Measurements from ENCODE around the gene SOX15. TPM values are rescaled to one million over a fixed set of nuclear protein-coding genes. Genes with fewer than 3 reads are reported as not detected.

The SOX15 gene
- total RNA-seq, 1 donor from 2014 or later = 0.20 TPM

DNA sequence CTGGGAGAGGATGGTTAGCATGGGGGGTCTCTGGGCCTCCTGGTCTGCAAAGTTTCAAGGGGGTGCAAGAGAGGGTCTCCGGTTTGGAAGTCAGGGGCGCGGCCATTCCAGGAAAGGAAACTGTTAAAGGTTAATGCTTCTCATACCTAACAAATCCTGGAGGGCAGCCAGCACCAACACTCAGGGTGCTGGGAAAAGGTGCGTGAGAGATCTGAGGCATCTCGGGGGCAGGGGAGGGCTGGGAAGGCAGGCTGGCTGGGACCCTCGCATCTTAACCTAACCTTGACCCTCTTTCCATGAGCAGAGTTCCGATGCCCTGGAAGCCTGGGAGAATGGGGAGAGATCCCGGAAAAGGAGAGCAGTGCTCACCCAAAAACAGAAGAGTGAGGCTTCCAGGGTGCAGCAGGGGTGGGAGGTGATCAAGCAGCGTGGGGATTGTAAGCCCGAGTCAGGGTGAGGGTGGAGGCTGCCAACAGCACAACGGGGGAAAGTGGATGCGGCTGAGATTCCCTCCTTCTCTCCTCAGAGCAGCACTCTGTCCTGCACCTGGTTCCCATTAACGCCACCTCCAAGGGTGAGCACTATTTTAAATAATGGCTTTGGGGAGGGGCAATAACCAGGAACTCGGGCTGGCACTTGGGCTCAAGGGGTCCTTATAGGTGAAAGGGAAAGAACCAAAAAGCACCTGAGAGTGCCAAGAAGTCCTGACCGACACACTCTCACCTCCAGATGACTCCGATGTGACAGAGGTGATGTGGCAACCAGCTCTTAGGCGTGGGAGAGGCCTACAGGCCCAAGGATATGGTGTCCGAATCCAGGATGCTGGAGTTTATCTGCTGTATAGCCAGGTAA, 30.3 kb downstream of the SOX15 start:
- ATAC-seq = no peak
- DNase-seq (ENCODE audit: low spot score) = no peak

DNA sequence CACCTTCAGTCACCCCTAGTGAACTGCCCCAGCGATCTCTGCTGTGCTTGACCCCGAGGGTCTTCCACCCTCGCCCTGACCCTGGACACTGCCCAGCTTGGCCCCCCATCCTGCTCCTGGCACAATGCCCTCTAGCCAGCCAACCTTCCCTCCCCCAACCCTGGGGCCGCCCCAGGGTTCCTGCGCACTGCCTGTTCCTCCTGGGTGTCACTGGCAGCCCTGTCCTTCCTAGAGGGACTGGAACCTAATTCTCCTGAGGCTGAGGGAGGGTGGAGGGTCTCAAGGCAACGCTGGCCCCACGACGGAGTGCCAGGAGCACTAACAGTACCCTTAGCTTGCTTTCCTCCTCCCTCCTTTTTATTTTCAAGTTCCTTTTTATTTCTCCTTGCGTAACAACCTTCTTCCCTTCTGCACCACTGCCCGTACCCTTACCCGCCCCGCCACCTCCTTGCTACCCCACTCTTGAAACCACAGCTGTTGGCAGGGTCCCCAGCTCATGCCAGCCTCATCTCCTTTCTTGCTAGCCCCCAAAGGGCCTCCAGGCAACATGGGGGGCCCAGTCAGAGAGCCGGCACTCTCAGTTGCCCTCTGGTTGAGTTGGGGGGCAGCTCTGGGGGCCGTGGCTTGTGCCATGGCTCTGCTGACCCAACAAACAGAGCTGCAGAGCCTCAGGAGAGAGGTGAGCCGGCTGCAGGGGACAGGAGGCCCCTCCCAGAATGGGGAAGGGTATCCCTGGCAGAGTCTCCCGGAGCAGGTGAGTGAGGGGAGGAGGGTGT, 31.2 kb downstream of the SOX15 start, which contains the start of gene TNFSF13:
TNFSF13 (plus strand) TSS at position 207 of the 776 bp plus-strand sequence; CDS start at position 497, 290 bp downstream.
- DNase-seq (ENCODE audit: low spot score) = peak; percentile 69
- peak; percentile 6 for ATAC-seq

DNA sequence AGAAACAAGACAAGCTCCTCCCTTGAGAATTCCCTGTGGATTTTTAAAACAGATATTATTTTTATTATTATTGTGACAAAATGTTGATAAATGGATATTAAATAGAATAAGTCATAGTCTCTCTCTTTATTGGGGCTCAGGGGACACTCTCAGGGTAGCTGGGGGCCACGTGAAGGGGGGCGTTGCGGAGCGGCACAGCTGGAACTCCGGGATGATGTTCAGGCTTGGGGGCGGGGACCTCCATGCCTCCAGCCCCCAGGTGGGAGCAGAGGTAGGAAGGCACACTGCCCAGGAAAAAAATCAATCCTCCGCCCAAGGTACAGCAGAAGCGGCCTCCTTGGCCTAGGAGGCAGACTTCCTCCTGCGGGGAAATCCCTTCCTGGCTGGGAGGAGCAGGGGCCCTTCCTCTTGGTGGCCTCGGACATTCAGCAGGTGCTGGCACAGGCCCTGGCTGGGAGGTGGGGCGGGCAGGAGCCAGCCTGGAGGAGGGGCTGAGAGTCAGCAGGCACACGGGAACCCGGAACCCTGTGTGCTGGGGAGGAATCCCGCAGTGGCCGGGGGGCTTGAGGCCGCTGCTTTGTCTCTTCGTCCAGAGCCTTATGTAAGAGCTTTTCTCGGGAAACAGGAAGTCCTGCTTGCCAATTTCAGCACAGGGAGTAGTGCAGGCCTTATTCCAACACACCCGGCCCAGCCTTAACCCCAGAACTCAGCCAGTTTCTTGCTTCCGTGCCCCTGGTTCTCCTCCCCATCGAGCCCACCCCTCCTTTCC, 31.9 kb downstream of the SOX15 start:
- ATAC-seq (peak; percentile 63), DNase-seq (ENCODE audit: low spot score) (peak; percentile 86)

DNA sequence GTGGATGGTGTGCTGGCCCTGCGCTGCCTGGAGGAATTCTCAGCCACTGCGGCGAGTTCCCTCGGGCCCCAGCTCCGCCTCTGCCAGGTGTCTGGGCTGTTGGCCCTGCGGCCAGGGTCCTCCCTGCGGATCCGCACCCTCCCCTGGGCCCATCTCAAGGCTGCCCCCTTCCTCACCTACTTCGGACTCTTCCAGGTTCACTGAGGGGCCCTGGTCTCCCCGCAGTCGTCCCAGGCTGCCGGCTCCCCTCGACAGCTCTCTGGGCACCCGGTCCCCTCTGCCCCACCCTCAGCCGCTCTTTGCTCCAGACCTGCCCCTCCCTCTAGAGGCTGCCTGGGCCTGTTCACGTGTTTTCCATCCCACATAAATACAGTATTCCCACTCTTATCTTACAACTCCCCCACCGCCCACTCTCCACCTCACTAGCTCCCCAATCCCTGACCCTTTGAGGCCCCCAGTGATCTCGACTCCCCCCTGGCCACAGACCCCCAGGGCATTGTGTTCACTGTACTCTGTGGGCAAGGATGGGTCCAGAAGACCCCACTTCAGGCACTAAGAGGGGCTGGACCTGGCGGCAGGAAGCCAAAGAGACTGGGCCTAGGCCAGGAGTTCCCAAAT, 32.6 kb downstream of the SOX15 start:
- DNase-seq (ENCODE audit: low spot score) (no peak), ATAC-seq (no peak)

DNA sequence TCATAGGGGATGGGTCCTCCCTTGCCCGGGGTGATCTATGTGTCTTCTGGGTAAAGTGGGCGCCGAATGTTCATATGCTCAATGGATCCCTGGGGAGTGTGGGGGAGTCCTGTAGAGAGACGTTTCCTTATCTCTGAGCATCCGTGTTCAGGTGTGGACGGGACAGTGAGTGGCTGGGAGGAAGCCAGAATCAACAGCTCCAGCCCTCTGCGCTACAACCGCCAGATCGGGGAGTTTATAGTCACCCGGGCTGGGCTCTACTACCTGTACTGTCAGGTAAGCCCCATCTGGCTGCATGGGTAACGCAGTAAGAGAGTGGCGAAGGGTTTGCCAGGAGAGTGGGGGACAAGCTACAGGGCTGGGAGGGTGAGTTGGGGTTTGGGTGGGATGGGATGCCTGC, 33.3 kb downstream of the SOX15 start:
- no peak for ATAC-seq
- DNase-seq (ENCODE audit: low spot score) = no peak

DNA sequence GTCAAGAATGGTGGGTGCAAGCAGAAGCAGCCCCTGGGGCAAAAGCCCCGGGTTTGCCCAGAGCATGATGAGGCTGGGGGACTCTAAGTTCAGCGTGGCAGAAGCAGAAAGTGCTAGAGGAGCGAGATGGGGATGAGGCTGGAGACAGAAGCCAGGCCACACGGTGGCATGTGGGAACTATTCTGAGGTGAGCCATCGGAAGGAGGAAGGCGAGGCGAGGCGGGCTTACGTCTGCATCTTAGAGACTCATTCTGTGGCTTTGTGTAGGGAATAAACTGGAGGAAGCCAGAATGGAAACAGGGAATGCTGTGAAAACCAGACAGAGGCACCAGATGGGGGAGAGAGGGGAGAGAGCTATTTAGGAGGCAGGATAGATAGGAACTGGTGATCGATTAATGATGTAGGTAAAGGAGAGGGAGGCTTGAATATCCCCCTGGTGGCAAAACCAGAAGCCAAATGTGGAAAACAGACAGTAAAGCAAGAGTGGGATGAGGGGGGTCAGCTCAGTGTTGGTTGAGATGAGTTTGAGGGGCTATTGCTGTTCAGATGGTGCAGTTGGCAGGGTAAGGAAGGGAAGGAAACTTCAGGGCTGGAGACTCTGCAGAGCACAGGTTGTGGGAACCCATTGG, 34.5 kb downstream of the SOX15 start:
- DNase-seq (ENCODE audit: low spot score) (no peak), ATAC-seq (no peak)

DNA sequence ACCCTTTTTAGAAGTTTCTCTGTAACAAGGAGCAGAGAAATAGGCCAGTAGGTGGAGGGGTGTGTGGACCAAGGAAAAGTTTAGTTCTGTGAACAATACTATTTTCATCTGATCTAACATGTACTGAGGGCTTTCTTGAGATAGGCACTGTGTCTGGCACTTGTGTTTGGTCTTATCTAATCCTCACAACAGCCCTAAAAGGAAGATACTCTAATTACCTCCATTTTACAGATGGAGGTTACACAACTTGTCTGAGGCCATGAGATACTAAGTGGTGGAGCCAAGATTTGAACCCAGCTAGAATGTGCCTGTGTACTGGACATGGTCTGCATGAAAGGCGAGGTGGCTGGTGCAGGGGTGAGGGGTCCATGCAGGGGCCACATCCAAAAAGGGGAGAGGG, 36.5 kb downstream of the SOX15 start:
- ATAC-seq (no peak), DNase-seq (ENCODE audit: low spot score) (no peak)

DNA sequence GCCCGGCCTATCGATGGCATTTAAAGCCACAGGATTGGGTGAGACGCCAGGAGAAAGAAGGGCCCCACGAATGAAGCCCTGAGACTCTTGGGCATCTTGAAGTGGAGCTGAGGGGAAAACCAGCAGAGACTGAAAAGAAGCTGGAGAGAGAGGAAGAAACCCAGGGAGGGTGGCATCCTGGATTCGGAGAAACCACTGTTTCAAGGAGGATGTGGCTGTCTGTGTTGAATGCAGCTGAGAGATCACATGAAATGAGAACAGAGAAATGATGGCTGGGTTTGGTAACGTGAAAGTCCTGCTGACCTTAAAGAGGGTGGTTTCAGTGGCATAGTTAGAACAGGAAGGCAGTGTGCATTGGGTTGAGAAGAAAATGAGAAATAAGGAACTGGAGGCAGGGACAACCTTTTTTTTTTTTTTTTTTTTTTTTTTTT, 37.3 kb downstream of the SOX15 start:
- DNase-seq (ENCODE audit: low spot score) (no peak), ATAC-seq (no peak)

DNA sequence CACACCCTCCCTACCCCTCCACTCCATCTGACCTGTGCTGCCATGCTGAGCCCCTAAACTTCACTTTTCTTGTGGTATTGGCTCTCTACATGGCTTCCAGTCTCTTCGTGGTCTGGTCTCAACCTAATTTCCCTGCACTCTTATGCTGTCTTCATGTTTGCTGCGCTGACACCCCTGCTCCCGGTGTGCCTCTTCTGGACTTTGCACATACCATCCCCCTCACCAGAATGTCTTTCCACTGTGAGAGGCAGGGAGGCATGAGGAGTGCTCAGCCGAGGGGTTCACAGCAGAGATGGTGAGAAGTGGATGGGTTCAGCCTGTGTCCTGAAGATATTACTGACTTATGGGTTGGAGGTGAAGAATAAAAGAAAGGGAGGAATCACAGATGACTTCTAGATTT, 38.5 kb downstream of the SOX15 start:
- ATAC-seq (no peak), DNase-seq (ENCODE audit: low spot score) (no peak)

DNA sequence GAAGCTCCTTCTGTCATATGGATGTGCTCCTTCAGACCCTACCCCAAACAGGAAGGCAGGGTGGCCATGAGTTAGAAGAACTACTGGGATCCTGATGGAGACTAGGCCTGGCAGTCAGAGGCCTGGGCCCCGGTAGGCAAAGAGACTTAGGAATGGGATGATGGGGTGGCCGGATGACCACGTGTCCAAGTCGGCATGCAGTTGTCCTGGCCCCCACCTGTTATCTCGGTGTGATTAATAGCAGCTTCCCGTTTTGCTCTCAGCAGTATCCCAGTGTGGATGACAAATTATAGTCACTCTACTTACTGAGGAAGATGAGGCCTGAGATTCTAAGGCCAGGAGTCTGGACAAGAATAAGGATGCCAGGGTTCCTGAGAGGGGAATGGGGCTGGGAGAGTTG, 39.5 kb downstream of the SOX15 start:
- no peak for DNase-seq (ENCODE audit: low spot score)
- ATAC-seq = no peak

DNA sequence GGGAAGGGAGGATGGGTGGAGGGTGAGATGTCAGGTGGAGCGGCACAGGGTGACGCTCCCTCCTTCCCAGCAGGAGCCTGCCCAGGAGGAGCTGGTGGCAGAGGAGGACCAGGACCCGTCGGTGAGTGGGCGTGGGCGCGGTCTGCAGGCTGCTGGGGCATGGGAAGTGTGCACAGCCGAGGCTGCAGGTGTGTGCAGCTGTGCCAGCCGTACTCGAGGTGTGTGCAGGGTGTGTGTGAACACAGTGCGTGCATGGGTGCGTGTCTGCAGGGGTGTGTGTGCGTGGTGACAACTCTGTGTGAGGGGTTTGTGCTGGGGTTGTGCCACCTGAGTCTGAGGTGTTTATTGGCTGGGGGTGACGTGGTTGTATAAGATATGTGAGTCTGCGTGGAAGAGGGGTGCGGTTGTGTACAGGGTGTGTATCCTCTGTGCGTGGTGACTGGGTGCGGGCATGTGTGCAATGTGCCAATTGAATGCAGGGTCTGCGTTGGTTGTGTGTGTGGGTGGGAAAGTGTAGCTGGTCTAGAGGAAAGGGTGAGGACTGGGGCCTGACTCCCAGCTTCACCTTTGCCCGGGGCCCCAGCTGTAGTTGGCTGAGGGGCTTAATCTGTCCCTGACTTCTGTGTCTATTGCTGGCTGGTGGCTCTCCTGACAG, 40.4 kb downstream of the SOX15 start:
- DNase-seq (ENCODE audit: low spot score) = no peak
- peak; percentile 56 for ATAC-seq

DNA sequence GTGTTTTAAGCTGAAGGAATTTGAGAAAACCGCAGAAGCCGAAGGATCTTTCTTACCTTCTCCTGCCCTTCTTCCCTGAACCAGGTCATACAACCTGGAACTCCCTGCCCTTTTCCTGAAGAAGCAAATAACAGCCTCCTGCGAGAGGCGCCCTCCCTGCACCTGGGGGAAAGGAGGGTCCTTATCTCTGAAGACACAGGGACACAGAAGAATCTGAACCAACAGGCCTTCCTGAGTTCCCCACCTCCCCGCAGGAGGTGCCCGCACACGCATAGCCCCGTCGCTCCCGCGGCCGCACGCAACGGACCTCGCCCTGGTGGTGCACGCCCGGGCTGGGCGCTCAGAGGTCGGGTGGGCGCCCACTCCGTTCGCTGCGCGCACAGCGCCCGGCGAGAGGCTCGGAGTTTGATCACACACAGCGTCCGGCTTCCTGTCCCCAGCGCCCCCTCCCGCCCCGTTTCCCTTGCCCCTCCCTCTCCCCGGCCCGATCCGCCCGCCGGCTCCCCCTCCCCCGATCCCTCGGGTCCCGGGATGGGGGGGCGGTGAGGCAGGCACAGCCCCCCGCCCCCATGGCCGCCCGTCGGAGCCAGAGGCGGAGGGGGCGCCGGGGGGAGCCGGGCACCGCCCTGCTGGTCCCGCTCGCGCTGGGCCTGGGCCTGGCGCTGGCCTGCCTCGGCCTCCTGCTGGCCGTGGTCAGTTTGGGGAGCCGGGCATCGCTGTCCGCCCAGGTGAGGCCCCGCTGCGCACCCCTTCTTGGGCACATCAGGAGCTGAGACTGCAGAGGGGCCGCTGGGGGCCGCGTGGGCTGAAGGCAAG, 41.1 kb downstream of the SOX15 start, which contains the start of gene TNFSF12:
TNFSF12 (plus strand) TSS at position 474 of the 816 bp plus-strand sequence; CDS start at position 570, 96 bp downstream.
- DNase-seq (ENCODE audit: low spot score) (peak; percentile 66), ATAC-seq (peak; percentile 88)

DNA sequence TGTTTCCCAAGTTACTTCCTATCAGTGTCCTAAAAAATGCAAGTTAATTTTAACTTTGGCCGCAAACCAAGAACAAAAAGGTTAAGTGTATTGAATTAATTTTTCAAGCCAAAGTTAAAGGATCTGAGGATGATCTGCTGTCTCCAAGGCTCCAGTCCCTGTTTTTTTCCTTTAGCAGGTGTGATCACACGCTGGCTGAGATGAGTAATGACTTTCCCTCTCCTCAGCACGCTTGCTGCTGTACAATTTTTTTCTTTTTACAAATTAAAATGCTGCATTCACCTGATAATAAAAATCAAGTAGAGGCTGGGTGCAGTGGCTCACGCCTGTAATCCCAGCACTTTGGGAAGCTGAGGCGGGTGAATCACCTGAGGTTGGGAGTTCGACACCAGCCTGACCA, 45.0 kb downstream of the SOX15 start:
- ATAC-seq = no peak
- DNase-seq (ENCODE audit: low spot score) = no peak

DNA sequence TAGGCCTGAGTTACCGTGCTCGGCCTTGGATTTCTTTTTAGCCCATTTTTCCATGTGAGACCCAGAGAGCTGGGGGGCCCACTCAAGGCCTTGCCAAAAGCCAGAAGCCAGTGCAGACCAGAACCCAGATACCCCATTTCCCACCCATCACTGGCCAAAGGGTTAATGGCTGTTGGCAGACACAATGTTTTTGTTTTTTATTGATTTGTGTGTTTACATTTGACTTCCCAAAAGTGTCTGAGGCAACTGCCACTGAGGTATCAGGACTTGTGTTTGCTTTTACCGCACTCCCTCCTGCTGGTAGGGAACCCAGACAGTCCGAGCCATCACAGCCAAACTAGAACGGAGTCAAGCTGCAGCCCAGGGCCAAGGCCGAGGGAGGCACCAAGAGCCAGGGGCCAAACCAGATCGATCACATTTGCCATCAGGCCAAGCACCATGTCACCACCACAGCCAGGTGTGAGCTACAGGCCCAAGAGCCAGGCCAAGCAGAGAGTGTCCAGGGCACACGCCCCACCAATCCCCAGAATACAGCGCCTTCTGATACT, 48.7 kb downstream of the SOX15 start:
- ATAC-seq = no peak

DNA sequence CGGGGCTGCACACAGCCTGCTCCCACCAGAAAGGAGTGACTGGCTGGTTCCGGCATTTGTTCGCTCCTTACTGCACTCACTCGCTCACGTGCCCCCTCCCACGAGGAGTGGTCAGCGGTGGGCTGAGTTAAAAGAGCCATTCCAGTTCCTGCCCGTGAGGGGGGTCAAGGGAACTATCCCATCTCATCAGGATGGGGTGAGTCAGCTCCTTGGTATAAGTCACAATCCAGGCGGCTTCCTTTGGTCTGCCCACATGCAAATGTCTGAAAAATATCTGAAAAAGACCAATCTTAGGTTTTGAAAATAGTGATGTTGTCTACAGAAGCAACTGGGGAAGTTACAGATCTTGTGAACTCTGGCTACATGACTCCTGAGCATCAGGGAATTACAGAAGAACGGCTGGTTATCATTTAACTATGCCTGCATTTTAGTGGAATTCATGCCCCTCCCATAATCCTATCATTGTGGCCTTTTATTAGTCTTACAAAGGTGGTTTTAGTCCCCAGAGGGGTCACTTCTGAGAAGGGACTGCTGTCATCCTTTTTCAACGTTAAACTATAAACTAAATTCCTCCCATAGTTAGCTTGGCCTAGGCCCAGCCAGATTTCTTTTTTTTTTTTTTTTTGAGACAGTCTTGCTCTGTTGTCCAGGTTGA, 50.9 kb downstream of the SOX15 start:
- ATAC-seq = no peak
- DNase-seq (ENCODE audit: low spot score) = no peak

More for the DNA sequence above, 48.7 kb downstream of the SOX15 start:
- no peak for DNase-seq (ENCODE audit: low spot score)
